ENCODE data around the gene TRIM17. TPM values are rescaled to one million over a fixed set of nuclear protein-coding genes. Genes with fewer than 3 reads are reported as not detected.
A peak's percentile ranks its signal among the peaks of the same experiment; 100 is the strongest.

Gene TRIM17
- total and polyA plus RNA-seq, 9 of the 15 experiments (the other 6 are each of a cell fraction or from before 2014, with no cell fraction given), result not detected

DNA sequence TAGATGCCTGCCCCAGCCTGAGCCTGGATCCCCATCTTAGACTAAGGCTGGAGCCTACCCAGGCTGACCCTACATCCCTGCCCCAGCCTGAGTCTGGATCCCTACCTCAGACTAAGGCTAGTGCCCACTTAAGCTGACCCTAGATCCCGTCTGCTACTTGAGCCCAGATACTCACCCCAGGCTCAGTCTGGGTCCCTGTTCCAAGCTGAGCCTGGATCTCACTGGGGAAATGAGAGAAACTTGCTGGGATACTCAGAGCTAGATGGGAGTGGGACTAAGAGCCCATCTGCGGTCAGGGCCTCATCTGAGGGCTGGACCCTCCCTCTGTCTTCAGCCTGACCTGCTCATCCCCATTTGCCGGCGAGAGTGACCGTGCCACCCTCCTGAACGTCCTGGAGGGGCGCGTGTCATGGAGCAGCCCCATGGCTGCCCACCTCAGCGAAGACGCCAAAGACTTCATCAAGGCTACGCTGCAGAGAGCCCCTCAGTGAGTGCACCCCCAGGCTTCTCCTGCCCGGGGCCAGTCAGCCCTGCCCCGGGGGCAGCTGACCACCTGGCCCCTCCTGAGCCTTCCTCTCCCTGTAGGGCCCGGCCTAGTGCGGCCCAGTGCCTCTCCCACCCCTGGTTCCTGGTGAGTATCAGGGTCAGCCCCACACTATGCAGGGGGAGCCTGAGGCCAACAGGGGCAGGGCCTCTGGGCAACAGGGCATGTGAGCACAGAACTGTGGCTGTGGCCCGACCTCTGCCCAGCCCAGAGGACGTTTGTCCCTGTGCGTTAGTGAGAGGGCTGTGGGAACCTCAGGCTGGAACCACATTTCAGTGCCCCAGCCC, 46.8 kb downstream of the TRIM17 start (continued):
- TF ChIP-seq, protein P1, sequence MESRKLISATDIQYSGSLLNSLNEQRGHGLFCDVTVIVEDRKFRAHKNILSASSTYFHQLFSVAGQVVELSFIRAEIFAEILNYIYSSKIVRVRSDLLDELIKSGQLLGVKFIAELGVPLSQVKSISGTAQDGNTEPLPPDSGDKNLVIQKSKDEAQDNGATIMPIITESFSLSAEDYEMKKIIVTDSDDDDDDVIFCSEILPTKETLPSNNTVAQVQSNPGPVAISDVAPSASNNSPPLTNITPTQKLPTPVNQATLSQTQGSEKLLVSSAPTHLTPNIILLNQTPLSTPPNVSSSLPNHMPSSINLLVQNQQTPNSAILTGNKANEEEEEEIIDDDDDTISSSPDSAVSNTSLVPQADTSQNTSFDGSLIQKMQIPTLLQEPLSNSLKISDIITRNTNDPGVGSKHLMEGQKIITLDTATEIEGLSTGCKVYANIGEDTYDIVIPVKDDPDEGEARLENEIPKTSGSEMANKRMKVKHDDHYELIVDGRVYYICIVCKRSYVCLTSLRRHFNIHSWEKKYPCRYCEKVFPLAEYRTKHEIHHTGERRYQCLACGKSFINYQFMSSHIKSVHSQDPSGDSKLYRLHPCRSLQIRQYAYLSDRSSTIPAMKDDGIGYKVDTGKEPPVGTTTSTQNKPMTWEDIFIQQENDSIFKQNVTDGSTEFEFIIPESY (CRISPR knock-in tag; IDR thresholded peaks at IDR 0.05), result no peak
- TF ChIP-seq ZKSCAN8 (CRISPR knock-in tag; IDR thresholded peaks at IDR 0.05) (peak; percentile 77), NFE2L1 (tag; IDR thresholded peaks at IDR 0.05; ENCODE audit: borderline replicate concordance, low read depth) (no peak), ZBTB7A (IDR thresholded peaks at IDR 0.05; ENCODE audit: borderline replicate concordance, control insufficient read depth, low read depth, low read length) (peak; percentile 9; the same call in 1 of the 2 replicates), DMBX1 (CRISPR knock-in tag; IDR thresholded peaks at IDR 0.05; ENCODE audit: borderline replicate concordance) (0 out of 2 replicates have a peak, but pooled peaks have one; percentile 19), ZNF780A (CRISPR knock-in tag; IDR thresholded peaks at IDR 0.05) (0 out of 2 replicates have a peak, but pooled peaks have one; percentile 56), ETV5 (CRISPR knock-in tag; IDR thresholded peaks at IDR 0.05; ENCODE audit: low read depth) (0 out of 2 replicates have a peak, but pooled peaks have one; percentile 42), RNF2 (IDR thresholded peaks at IDR 0.05) (no peak), FOXJ2 (tag; IDR thresholded peaks at IDR 0.05) (0 out of 2 replicates have a peak, but pooled peaks have one; percentile 51), ZNF76 (CRISPR knock-in tag; IDR thresholded peaks at IDR 0.05; ENCODE audit: borderline replicate concordance) (0 out of 2 replicates have a peak, but pooled peaks have one; percentile 2), KLF16 (IDR thresholded peaks at IDR 0.05) (no peak), POLR2H (tag; IDR thresholded peaks at IDR 0.05; ENCODE audit: low read depth) (no peak), STAT5A (IDR thresholded peaks at IDR 0.05; ENCODE audit: borderline replicate concordance, low read length) (no peak), ZNF347 (CRISPR knock-in tag; IDR thresholded peaks at IDR 0.05; ENCODE audit: low read depth) (0 out of 2 replicates have a peak, but pooled peaks have one; percentile 56)
- TF ChIP-seq, protein P2, sequence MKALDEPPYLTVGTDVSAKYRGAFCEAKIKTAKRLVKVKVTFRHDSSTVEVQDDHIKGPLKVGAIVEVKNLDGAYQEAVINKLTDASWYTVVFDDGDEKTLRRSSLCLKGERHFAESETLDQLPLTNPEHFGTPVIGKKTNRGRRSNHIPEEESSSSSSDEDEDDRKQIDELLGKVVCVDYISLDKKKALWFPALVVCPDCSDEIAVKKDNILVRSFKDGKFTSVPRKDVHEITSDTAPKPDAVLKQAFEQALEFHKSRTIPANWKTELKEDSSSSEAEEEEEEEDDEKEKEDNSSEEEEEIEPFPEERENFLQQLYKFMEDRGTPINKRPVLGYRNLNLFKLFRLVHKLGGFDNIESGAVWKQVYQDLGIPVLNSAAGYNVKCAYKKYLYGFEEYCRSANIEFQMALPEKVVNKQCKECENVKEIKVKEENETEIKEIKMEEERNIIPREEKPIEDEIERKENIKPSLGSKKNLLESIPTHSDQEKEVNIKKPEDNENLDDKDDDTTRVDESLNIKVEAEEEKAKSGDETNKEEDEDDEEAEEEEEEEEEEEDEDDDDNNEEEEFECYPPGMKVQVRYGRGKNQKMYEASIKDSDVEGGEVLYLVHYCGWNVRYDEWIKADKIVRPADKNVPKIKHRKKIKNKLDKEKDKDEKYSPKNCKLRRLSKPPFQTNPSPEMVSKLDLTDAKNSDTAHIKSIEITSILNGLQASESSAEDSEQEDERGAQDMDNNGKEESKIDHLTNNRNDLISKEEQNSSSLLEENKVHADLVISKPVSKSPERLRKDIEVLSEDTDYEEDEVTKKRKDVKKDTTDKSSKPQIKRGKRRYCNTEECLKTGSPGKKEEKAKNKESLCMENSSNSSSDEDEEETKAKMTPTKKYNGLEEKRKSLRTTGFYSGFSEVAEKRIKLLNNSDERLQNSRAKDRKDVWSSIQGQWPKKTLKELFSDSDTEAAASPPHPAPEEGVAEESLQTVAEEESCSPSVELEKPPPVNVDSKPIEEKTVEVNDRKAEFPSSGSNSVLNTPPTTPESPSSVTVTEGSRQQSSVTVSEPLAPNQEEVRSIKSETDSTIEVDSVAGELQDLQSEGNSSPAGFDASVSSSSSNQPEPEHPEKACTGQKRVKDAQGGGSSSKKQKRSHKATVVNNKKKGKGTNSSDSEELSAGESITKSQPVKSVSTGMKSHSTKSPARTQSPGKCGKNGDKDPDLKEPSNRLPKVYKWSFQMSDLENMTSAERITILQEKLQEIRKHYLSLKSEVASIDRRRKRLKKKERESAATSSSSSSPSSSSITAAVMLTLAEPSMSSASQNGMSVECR (CRISPR knock-in tag; IDR thresholded peaks at IDR 0.05), result peak; percentile 7; the same call in 1 of the 2 replicates
- TF ChIP-seq, protein P3, sequence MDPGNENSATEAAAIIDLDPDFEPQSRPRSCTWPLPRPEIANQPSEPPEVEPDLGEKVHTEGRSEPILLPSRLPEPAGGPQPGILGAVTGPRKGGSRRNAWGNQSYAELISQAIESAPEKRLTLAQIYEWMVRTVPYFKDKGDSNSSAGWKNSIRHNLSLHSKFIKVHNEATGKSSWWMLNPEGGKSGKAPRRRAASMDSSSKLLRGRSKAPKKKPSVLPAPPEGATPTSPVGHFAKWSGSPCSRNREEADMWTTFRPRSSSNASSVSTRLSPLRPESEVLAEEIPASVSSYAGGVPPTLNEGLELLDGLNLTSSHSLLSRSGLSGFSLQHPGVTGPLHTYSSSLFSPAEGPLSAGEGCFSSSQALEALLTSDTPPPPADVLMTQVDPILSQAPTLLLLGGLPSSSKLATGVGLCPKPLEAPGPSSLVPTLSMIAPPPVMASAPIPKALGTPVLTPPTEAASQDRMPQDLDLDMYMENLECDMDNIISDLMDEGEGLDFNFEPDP (CRISPR knock-in tag; IDR thresholded peaks at IDR 0.05), result no peak
- TF ChIP-seq, protein P4, sequence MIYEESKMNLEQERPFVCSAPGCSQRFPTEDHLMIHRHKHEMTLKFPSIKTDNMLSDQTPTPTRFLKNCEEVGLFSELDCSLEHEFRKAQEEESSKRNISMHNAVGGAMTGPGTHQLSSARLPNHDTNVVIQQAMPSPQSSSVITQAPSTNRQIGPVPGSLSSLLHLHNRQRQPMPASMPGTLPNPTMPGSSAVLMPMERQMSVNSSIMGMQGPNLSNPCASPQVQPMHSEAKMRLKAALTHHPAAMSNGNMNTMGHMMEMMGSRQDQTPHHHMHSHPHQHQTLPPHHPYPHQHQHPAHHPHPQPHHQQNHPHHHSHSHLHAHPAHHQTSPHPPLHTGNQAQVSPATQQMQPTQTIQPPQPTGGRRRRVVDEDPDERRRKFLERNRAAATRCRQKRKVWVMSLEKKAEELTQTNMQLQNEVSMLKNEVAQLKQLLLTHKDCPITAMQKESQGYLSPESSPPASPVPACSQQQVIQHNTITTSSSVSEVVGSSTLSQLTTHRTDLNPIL (CRISPR knock-in tag; IDR thresholded peaks at IDR 0.05), result no peak

Measured in K562 (cell line).